ENCODE results near the gene FOXO3.
"Not testable (repeated sequence)": the region's sequence is repeated elsewhere in the genome, so short reads cannot be mapped to it uniquely, and the experiment has no call there.

FOXO3 gene

GRCh38 chr6:108560463-108561308 lies at the start of gene FOXO3:
Gene FOXO3 (plus strand): TSS chr6:108560917. CDS start chr6:108561209, 292 bp downstream.
- DNase-seq: peak; percentile 64

GRCh38 chr6:108518714-108519576 lies 41.8 kb upstream of the FOXO3 start:
- DNase-seq: no peak

GRCh38 chr6:108521616-108522107 lies 39.1 kb upstream of the FOXO3 start:
- no peak for DNase-seq

GRCh38 chr6:108523697-108524096 lies 37.0 kb upstream of the FOXO3 start:
- DNase-seq: no peak

DNA sequence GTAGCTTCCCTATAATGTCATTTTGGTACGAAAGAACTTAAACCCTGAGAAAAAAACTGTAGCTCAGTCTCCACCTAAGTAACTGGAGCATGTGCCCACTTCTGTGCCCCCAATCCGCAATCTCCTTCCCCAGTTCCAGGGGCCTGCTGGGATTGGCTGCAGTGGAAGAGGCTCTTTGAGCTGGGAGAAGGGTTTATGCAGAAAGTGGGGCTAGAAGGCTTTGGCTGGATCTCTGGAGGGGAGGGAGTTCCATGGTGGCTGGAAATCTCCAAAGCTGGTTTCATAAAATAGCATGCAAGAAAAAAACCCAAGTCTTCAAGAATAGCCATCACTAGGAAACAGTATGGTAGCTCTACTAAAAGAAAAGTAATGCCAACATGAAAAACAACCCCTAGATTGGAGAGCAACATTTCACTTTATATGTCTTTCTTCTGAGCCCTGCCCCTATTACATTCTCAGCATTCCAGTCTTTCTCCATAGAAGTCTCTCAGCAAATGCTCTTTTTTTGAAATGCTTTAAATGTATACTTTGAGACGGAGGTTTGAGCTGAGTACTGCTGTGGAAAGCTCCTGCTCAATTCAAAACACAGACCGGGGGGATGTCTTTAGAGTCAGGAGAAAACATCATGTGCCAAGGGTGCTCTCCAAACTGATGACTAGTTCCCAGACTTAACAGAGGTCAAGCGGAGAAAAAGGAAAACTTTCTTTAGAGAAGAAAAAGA lies 36.0 kb upstream of the FOXO3 start:
- DNase-seq: no peak

- DNase-seq: no peak
Measured at GRCh38 chr6:108526739-108527174, 34.0 kb upstream of the FOXO3 start.

- no peak for DNase-seq
Measured at GRCh38 chr6:108528878-108529277, 31.8 kb upstream of the FOXO3 start.

GRCh38 chr6:108531332-108531731 lies 29.4 kb upstream of the FOXO3 start:
- DNase-seq: no peak

DNA sequence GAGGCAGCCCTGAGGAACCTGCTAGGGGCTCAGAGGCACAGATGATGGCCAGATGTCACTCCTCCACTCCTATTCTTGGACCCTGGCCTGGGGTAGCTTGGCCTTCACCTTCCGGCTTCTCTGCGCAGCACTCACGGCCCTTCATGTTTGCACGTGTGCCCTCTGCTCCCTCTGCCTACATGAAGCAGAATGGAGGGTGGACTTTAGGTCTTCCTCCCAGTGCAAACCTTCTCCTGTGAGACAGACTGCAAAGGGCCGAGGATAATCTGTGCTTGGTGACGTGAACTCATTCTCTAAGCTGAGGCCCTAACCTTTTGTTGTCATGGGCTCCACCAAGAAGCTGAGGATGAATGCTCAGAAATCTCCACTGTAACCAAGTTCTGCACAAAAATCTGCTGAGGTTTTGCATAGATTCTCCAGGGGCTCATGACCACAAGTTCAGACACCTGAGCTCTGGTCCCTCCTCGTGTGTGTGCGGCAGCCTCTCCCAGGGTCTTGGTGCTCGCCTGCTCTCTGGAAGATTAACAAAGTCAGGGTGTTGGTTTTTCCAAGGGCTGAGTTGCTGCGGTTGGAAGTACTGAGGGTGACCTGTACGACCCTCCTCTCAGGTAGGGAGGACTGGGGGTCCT lies 25.5 kb upstream of the FOXO3 start:
- DNase-seq: no peak

- not testable (repeated sequence) for DNase-seq
Measured at GRCh38 chr6:108535920-108536535, 24.7 kb upstream of the FOXO3 start.

DNA sequence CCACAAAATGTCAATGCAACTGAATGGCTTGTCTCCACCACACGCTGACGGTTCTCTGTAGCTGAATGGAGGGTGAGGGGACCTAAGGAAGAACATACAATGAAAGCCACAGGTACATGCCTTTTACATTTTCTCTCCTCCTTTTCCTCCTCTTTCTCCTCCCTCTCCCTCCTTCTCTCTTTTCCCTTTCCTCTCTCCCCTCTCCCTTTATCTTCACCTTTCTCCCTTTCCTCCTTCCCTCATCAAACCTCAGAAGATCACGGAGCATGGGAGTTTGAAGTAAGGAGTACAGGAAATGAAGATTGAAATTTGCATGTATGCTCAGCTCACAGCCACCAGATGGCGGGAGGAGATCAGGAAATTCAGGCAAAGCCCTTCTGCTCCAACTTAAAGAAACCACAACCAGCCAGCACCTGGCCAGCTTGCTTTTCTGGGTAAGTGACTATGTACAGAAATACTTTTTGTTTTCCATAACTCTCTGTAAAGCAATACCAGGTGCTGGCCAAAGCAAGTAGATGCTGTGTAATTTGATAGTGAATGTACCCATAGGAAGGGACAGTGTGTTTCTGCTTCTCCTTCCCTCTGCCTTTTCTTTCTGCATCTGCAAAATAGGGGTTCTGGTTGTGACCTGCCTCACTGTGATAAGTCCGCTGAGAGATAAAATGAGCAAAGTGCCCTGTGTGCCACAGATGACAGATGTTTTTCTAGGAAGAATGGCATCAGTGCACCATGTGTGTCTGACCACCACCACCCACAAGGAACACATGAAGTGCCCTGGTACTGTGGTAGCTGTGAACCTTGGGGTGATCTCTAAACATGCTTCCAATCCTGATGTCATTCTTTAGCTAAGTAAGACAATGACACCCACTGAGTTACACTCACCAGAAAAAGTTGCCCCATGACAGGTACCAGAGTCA lies 18.6 kb upstream of the FOXO3 start:
- peak; percentile 67 for DNase-seq

DNA sequence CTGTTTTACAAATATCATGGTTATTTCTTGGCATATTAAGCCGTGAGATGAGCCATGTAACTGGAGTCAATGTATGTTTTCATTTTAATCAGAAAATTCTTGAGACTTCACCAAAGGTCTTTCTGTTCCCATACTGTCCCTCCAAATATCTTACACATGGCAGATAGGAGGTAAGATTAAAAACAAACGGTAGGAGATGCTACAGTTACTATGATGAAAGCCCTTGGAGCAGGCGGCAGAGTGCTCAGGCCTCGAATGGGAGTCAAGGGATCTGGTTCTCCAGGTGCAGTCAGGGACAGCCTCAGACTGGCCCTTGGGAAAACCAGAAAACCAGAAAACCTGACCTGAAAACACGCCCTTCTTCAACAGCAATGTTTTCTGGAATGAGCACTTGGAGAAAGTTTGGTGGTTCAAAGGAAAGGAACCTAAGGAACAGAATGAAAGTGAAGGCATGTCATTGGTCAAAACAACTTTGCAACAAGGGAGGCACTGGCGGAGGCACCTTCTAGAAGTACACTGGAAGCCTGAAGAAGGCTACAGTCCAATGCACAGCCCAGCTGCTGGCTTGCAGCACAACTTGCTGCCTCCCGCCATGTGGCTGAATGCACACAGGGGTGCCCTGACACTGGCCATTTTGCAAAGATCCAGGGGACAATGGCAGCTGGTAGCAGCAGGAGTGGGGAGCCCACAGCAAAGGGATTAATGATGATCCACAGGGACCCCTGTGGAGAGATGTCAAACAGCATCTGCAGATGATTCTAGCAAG lies 17.4 kb upstream of the FOXO3 start:
- DNase-seq: no peak

DNA sequence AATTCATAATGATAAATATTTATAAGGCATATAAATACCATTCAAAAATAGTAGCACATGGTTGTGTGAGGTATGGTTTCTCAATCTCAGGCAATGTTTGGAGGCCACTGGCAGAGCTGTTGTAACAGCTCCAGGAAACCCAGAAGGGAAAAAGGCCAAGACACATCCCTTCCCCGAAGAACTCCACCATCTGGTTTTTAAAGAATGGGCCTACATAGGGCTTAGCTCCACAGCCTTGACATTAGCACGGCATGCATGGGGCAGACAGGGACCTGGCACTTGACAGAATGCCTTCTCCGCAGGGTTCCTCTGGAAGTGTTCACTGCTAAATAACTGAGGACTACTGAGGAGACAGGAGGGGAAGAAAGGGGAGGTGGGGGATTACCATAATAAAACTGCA lies 16.1 kb upstream of the FOXO3 start:
- no peak for DNase-seq

DNA sequence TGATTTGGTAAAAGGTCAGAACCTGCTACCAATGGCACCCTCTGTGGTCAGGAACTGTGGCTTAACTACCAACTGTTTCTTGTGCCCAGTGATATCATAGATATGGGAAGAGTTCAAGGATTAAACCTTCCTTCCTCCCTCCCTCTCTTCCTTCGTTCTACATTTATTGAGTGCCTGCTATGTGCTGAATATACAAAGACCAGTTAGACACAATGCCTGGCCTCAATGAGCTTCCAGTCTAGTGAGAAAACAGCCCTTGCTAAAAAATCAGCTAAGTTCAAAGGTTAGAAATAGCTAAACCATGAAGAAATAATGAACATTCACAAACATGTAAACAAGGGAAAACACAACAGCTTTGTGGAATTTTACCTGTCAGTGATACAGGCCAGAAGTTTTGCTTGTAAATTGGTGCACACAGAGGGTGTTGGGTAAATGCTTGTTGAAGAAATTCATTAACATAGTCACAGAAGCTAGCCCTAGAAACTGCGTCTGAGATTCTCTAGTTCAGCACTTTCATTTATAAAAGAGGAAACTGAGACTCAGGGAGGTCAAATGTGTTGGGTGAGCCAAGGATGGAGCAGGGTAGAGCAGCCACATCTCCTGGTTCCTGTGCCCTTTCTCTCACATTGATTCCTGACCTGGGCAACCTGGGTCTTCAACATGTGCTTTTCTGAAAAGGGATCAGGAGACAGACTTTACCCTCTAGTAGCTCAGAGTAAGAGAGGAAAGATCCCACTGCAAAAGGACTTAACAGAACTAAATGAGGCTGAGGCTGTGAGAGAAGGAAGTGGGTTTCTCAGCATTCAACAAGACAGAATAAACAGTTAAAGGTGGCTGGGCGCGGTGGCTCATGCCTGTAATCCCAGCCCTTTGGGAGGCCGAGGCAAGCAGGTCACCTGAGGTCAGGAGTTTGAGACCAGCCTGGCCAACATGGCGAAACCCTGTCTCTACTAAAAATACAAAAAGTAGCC lies 14.4 kb upstream of the FOXO3 start:
- no peak for DNase-seq

DNA sequence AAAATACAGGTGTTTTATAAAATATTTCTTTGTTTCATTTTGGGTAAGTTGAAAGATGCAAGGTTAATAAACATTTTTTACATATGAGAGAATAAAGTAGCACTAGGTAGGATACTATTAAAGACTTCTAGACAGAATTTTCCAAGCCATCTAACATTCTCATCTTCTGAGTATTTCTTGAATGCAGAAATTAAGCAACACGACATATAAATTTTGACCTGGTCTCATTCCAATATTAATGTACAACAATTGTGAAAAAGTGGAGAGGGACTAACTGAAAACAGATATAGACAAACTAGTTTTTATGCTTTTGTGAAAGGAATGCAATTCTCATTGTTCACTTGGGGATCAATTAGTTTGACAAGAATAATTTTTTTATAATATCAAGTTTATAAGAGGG lies 11.5 kb upstream of the FOXO3 start:
- no peak for DNase-seq

DNA sequence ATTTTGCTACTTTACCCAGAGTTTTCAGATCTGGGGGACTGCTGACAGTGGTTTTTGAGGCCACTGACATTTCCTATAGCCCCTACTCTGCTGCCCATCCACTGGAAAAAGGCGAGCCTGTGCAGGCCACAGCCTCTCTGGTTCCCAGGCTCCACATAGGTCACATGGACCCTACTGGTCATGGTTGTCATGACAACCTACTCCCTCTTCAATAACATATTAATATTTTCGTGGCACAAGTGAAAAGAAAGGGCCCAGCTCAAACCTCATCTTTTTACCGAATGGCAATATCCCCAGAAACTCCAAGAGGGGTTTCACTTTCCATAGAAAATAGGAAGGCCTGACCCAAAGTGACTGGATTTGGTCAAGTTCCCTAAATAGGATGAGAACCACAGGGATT lies 11.0 kb upstream of the FOXO3 start:
- DNase-seq: no peak

- no peak for DNase-seq
Measured at GRCh38 chr6:108550256-108550655, 10.5 kb upstream of the FOXO3 start.

- DNase-seq: no peak
Measured at GRCh38 chr6:108555399-108556052, 5.2 kb upstream of the FOXO3 start.

Data from stimulated activated CD8-positive, alpha-beta memory T cell treated with anti-CD3 and anti-CD28 coated beads, Interleukin-4, amount 100 ng/mL, for 48 hours (primary cell).